GM10266 (cell line): ENCODE results near the gene HTR4.

Experiments used
- DNase-seq: peaks from one replicate; pipeline ENCODE4 v3.0.0; 2012; ENCODE audit errors: extremely low spot score
- TF ChIP-seq, protein P1 (sequence below): IDR thresholded peaks from 2 replicates; pipeline ENCODE4 v1.5.1; 2012; ENCODE audit warnings: mild to moderate bottlenecking, low read depth; ENCODE audit not compliant: control insufficient read depth, insufficient read depth; ENCODE audit errors: missing control alignments

HTR4 gene

DNA sequence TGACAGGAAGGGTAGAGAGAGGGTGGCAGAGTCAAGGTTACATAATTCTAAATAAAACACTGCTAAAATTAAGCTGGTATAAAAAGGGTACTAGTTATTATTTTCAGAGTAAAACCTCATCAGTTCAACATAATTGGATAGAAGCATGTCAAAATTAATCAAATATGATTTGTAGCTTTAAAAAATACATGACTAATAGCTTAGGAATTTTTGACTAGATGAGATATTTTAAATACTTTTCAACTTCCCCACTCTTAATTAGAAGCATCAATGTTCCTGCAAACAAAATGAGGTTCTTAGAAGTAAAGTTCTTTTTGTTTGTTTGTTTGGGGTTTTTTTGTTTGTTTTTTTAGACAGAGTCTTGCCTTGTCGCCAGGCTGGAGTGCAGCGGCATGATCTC is 29.1 kb downstream of the HTR4 start:
- DNase-seq = no peak
- TF ChIP-seq, protein P1, sequence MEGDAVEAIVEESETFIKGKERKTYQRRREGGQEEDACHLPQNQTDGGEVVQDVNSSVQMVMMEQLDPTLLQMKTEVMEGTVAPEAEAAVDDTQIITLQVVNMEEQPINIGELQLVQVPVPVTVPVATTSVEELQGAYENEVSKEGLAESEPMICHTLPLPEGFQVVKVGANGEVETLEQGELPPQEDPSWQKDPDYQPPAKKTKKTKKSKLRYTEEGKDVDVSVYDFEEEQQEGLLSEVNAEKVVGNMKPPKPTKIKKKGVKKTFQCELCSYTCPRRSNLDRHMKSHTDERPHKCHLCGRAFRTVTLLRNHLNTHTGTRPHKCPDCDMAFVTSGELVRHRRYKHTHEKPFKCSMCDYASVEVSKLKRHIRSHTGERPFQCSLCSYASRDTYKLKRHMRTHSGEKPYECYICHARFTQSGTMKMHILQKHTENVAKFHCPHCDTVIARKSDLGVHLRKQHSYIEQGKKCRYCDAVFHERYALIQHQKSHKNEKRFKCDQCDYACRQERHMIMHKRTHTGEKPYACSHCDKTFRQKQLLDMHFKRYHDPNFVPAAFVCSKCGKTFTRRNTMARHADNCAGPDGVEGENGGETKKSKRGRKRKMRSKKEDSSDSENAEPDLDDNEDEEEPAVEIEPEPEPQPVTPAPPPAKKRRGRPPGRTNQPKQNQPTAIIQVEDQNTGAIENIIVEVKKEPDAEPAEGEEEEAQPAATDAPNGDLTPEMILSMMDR = no peak

GRCh38 chr5:148623741-148624140 is 30.6 kb downstream of the HTR4 start:
- DNase-seq = no peak
- TF ChIP-seq, protein P1 = no peak

DNA sequence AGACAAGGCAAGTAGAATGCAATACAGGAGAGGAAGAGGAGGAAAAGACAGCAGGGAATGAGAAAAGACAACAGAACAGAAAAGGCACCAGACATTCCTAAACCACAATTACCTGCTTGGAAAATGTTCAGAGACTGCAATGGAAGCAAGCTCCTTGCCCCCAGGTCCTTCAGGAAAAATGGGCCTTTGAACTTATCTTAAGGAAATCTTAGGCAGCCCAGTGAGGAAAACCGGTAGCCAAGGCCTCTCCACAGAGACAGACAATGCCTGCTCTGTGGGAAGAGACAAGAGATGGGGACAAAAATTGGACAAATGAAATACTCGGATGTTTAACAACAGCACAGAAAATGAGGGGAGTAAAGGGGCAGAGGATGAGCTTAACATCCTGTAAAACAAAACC is 31.2 kb downstream of the HTR4 start:
- TF ChIP-seq, protein P1 = no peak
- DNase-seq = no peak

GRCh38 chr5:148620696-148621095 is 33.6 kb downstream of the HTR4 start:
- no peak for DNase-seq
- TF ChIP-seq, protein P1 = no peak

- DNase-seq = no peak
- TF ChIP-seq, protein P1 = no peak
These were observed 34.2 kb downstream of the HTR4 start for GRCh38 chr5:148620091-148620490.

DNA sequence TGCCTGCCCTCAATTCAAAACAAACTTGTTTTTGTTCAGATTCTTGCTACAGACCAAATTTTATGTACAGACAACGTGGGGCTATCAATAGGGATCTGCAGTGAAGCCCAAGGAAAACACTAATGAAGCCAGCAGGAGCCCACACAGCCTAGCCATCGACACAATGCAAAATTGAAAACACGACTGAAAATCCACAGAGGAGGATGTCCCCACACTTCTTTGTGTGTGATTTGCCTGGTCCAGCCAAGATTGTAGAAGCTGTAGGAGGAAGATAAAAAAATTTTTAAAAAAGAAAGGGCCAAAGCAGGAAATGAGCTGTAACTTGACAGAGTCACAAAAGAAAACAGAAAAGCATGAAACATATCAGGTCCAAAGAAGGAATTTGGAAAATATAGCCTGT is 34.8 kb downstream of the HTR4 start:
- TF ChIP-seq, protein P1 = no peak
- DNase-seq = no peak

- DNase-seq = no peak
- TF ChIP-seq, protein P1 = no peak
These were observed 38.6 kb downstream of the HTR4 start for GRCh38 chr5:148615644-148616275.
